ENCODE measurements around the gene TTC3. TPM values are rescaled to one million over a fixed set of nuclear protein-coding genes. Genes with fewer than 3 reads are reported as not detected.

Gene TTC3
- total and polyA plus RNA-seq, 2 donors (not counting 1 experiment from before 2014, with no cell fraction given) = 42.0 to 163 TPM

DNA sequence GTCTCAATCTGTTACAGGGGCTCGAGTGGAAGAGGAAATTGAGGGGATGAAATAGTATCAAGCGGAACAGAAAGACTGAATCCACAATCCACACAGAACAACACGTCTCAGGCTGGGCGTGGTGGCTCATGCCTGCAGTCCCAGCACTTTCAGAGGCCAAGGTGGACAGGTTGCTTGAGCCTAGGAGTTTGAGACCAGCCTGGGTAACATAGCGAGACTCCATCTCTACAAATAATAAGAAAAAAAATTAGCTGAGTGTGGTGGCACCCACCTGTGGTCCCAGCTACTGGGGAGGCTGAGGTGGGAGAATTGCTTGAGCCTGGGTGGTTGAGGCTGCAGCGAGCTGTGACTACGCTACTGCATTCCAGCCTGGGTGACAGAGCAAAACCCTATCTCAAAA is 168.4 kb downstream of the TTC3 start:
- Mint-ChIP-seq H3K4me1 (peaks cover 34% of the 10 kb centered on the region), H3K27ac (no peak overlapping the region), H3K4me3 (no peak overlapping the region), H3K27me3 (no peaks in the 10 kb centered on the region), H3K9me3 (ENCODE audit: insufficient read depth) (no peaks in the 10 kb centered on the region)
- WGBS (ENCODE audit: insufficient coverage) = no CpG with 5 or more reads among the region's 7 CpGs
- Histone ChIP-seq H3K4me3 (ENCODE audit: control extremely low read depth in 1 of 5, extremely low read depth in 1 of 5, insufficient read depth in 1 of 5, low read depth in 2 of 5, low read length in 4 of 5) (no peak overlapping the region), H2AFZ (ENCODE audit: insufficient read depth, low read depth, low read length, poor library complexity, severe bottlenecking) (no peak overlapping the region), H3K36me3 (replicated peaks in 1 of 2; ENCODE audit: control extremely low read depth in 1 of 2, control insufficient read depth in 1 of 2, extremely low read depth in 1 of 2, insufficient read depth in 2 of 2, low read length in 1 of 2) (peaks cover 0 to 31% of the 10 kb centered on the region in 2 experiments), H3K4me1 (ENCODE audit: control insufficient read depth in 2 of 2, insufficient read depth in 2 of 2, low read length in 2 of 2) (peaks cover 0 to 9% of the 10 kb centered on the region in 2 donors), H3K4me2 (replicated peaks; ENCODE audit: low read depth, low read length, poor library complexity, severe bottlenecking) (no peak overlapping the region), H4K20me1 (ENCODE audit: control insufficient read depth, insufficient read depth, low read length, poor library complexity, severe bottlenecking) (peaks cover 66% of the 10 kb centered on the region), H3K27me3 (replicated peaks in 1 of 4; ENCODE audit: control extremely low read depth in 1 of 4, control insufficient read depth in 3 of 4, insufficient read depth in 4 of 4, low read length in 3 of 4) (no peaks in the 10 kb centered on the region), H3K9me3 (ENCODE audit: control extremely low read depth in 1 of 3, control insufficient read depth in 2 of 3, insufficient read depth in 1 of 3, low read length in 2 of 3) (no peaks in the 10 kb centered on the region), H3K79me2 (ENCODE audit: control insufficient read depth, insufficient read depth, low read length) (peaks cover 54% of the 10 kb centered on the region), H3K27ac (ENCODE audit: low read length in 2 of 2) (no peak overlapping the region), H3K9ac (ENCODE audit: low read length) (no peak overlapping the region)
- POLR2A ChIA-PET = no interaction called here
- TF ChIP-seq, protein P1, sequence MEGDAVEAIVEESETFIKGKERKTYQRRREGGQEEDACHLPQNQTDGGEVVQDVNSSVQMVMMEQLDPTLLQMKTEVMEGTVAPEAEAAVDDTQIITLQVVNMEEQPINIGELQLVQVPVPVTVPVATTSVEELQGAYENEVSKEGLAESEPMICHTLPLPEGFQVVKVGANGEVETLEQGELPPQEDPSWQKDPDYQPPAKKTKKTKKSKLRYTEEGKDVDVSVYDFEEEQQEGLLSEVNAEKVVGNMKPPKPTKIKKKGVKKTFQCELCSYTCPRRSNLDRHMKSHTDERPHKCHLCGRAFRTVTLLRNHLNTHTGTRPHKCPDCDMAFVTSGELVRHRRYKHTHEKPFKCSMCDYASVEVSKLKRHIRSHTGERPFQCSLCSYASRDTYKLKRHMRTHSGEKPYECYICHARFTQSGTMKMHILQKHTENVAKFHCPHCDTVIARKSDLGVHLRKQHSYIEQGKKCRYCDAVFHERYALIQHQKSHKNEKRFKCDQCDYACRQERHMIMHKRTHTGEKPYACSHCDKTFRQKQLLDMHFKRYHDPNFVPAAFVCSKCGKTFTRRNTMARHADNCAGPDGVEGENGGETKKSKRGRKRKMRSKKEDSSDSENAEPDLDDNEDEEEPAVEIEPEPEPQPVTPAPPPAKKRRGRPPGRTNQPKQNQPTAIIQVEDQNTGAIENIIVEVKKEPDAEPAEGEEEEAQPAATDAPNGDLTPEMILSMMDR (IDR thresholded peaks at IDR 0.05) = no peak
- no peak for TF ChIP-seq EZH2 (IDR thresholded peaks at IDR 0.05; ENCODE audit: borderline replicate concordance, insufficient read depth, low read depth, low read length, poor library complexity, severe bottlenecking)
- CTCF ChIA-PET = no interaction called here
- intact Hi-C loops (cut with micrococcal nuclease) = no loop called here
- ATAC-seq (ENCODE audit: low read depth) (no peak), DNase-seq (no peak)

DNA sequence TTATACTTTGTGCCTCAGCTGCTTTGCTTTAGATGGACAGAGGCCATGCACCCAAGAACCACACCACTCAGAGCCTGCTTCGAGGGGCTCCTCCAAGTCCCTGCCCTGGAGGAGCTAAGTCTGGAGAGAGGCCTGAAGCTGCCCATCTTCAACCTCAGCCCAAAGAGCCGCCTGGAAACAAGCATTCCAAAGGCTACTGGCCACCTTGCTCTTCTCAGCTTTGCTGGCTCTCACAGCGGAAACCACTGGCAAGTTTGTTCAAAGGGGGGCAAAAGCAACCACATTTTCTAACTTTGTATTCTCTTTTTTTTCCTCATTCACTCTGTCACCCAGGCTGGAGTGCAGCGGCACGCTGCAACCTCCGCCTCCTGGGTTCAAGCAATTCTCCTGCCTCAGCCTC is 170.9 kb downstream of the TTC3 start:
- ChIA-PET CTCF (no interaction called here), POLR2A (no interaction called here)
- WGBS (ENCODE audit: insufficient coverage) = 98% methylated on average over 3 of the region's 6 CpGs
- ATAC-seq (ENCODE audit: low read depth) = no peak
- H3K4me3 Mint-ChIP-seq = no peak overlapping the region
- Histone ChIP-seq H3K9me3 (ENCODE audit: control extremely low read depth in 1 of 3, control insufficient read depth in 2 of 3, insufficient read depth in 1 of 3, low read length in 2 of 3) (no peaks in the 10 kb centered on the region), H3K36me3 (replicated peaks in 1 of 2; ENCODE audit: control extremely low read depth in 1 of 2, control insufficient read depth in 1 of 2, extremely low read depth in 1 of 2, insufficient read depth in 2 of 2, low read length in 1 of 2) (peaks cover 0 to 11% of the 10 kb centered on the region in 2 experiments), H3K4me3 (ENCODE audit: control extremely low read depth in 1 of 5, extremely low read depth in 1 of 5, insufficient read depth in 1 of 5, low read depth in 2 of 5, low read length in 4 of 5) (no peak overlapping the region), H2AFZ (ENCODE audit: insufficient read depth, low read depth, low read length, poor library complexity, severe bottlenecking) (no peak overlapping the region), H3K4me2 (replicated peaks; ENCODE audit: low read depth, low read length, poor library complexity, severe bottlenecking) (no peak overlapping the region), H3K79me2 (ENCODE audit: control insufficient read depth, insufficient read depth, low read length) (peaks cover 79% of the 10 kb centered on the region), H3K27ac (ENCODE audit: low read length in 2 of 2) (no peak overlapping the region), H4K20me1 (ENCODE audit: control insufficient read depth, insufficient read depth, low read length, poor library complexity, severe bottlenecking) (peaks cover 83% of the 10 kb centered on the region), H3K9ac (ENCODE audit: low read length) (no peak overlapping the region), H3K4me1 (ENCODE audit: control insufficient read depth in 2 of 2, insufficient read depth in 2 of 2, low read length in 2 of 2) (peaks cover 0 to 9% of the 10 kb centered on the region in 2 donors), H3K27me3 (replicated peaks in 1 of 4; ENCODE audit: control extremely low read depth in 1 of 4, control insufficient read depth in 3 of 4, insufficient read depth in 4 of 4, low read length in 3 of 4) (no peaks in the 10 kb centered on the region)
- H3K27ac Mint-ChIP-seq = no peak overlapping the region
- no peak for DNase-seq
- intact Hi-C loops (cut with micrococcal nuclease) = no loop called here
- H3K4me1 Mint-ChIP-seq = peaks cover 37% of the 10 kb centered on the region
- H3K27me3 Mint-ChIP-seq = no peaks in the 10 kb centered on the region
- no peaks in the 10 kb centered on the region for H3K9me3 Mint-ChIP-seq (ENCODE audit: insufficient read depth)
- TF ChIP-seq EZH2 (IDR thresholded peaks at IDR 0.05; ENCODE audit: borderline replicate concordance, insufficient read depth, low read depth, low read length, poor library complexity, severe bottlenecking) = no peak
- TF ChIP-seq, protein P1 (IDR thresholded peaks at IDR 0.05) = no peak

All from B cell (primary cell).